ENCODE measurements around the gene KCNC2.

KCNC2 gene

DNA sequence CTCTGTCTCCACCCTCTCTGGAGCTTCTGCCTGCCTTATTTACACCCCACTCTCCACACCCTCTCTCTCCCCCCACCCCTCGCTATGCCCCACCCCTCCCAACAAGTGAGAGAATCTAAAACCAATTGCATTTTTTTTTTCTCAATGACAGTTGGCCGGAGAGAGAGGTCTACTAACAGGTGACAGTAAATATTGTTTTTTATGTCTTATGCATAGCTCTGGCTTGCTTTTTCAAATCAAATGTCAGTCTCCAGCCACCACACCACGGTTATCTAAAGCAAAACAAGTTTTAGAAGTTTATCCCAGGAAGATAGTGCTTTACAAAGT, at the start of gene KCNC2:
Gene KCNC2 (minus strand): TSS at position 28 of the 327 bp plus-strand sequence.
- H3K36me3 Mint-ChIP-seq (ENCODE audit: low read depth): no peaks in the 10 kb centered on the region
- peaks cover 9% of the 10 kb centered on the region for H3K4me1 Mint-ChIP-seq (ENCODE audit: low read depth)
- no peak within 1 kb of the TSS for H3K27ac Mint-ChIP-seq
- no peaks in the 10 kb centered on the region for H3K9me3 Mint-ChIP-seq
- DNase-seq: no peak
- H3K27me3 Mint-ChIP-seq: peaks cover 68% of the 10 kb centered on the region
- no peak within 1 kb of the TSS for H3K4me3 Mint-ChIP-seq

DNA sequence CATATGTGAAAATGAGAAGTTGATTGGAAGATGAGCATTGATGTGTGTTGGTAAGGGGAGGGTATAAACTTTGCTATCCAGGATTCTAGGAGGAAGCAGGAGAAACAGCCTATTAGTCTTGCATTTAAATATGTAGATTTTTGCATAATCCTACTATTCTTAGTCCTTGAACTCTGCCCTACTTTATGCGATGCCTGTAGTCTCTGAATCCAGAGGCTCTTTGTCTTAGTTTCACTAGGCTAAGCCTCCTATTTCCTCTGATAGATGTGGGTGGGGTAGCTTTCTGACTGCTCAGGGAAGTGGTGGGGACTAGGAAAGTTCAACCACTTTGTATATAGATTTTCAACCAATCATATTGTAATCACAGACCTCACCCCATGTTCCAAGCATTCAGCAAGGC, 49.5 kb upstream of the KCNC2 start:
- Mint-ChIP-seq H3K9me3 (no peaks in the 10 kb centered on the region), H3K4me3 (no peak overlapping the region), H3K27me3 (no peaks in the 10 kb centered on the region), H3K4me1 (ENCODE audit: low read depth) (peaks cover 12% of the 10 kb centered on the region), H3K27ac (no peak overlapping the region), H3K36me3 (ENCODE audit: low read depth) (no peaks in the 10 kb centered on the region)
- DNase-seq: no peak

DNA sequence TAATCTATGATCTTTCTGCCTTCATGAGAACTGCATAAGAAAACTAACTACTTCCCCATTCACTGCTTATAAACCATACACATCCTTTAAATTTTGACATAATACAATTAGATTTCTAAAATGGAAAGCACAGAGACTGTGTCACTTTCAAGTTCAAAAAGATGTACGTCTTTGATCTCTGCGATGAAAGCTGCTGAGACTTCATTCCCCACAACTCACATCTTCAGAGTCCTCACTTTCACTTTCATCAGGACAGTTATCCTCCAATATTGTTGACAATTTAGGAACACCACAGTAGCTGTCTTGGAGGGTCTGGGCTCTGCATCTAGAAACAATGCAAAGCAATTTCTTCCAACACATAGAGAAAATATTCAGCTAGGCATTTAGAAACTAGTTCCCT, 47.9 kb upstream of the KCNC2 start:
- H3K4me3 Mint-ChIP-seq: no peak overlapping the region
- no peaks in the 10 kb centered on the region for H3K36me3 Mint-ChIP-seq (ENCODE audit: low read depth)
- no peaks in the 10 kb centered on the region for H3K9me3 Mint-ChIP-seq
- H3K27me3 Mint-ChIP-seq: peaks cover 4% of the 10 kb centered on the region
- H3K4me1 Mint-ChIP-seq (ENCODE audit: low read depth): peaks cover 12% of the 10 kb centered on the region
- no peak overlapping the region for H3K27ac Mint-ChIP-seq
- no peak for DNase-seq

DNA sequence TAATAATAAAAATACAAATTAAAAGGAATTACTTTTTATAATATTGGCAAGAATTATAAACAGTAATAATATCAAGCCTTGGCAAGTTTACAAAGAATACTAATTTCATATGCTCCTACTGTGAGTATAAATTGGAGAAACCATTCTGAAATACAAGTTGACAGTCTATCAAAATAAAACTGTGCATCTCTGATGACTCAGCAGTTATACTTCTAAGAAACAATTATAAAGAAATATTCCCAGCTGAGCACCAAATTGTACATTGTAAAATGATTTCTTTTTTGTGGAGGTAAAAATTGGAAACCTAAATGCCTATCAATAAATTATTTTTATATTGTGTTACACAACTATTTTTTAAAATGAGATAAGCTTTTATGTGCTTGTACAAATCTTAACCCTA, 35.5 kb upstream of the KCNC2 start:
- H3K4me1 Mint-ChIP-seq (ENCODE audit: low read depth): no peaks in the 10 kb centered on the region
- H3K9me3 Mint-ChIP-seq: peaks cover 4% of the 10 kb centered on the region
- no peak overlapping the region for H3K27ac Mint-ChIP-seq

DNA sequence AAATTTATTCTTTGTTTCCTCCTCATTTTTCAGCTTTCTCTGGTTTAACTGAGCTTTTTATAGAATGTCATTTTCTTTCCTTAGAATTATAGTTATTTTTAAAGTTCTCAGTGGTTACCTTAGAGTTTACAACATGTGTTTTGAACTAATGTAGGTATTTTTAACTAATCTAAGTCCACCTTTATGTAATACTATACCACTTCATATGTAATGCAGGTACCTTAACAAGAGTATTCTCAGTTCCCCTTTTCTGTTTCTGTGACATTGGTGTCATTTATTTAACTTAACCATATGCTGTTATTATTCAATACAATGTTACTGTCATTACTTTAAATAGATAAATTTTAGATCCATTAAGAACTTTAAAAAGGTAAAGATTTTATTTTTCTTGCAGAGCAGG, 30.3 kb upstream of the KCNC2 start:
- no peak overlapping the region for H3K4me3 Mint-ChIP-seq
- H3K27ac Mint-ChIP-seq: no peak overlapping the region
- no peak for DNase-seq
- H3K27me3 Mint-ChIP-seq: peaks cover 4% of the 10 kb centered on the region
- no peaks in the 10 kb centered on the region for H3K36me3 Mint-ChIP-seq (ENCODE audit: low read depth)
- peaks cover 4% of the 10 kb centered on the region for H3K9me3 Mint-ChIP-seq
- H3K4me1 Mint-ChIP-seq (ENCODE audit: low read depth): no peaks in the 10 kb centered on the region

More for the DNA sequence above, 35.5 kb upstream of the KCNC2 start:
- Mint-ChIP-seq H3K36me3 (ENCODE audit: low read depth) (no peaks in the 10 kb centered on the region), H3K4me3 (no peak overlapping the region), H3K27me3 (peaks cover 4% of the 10 kb centered on the region)
- DNase-seq: no peak

DNA sequence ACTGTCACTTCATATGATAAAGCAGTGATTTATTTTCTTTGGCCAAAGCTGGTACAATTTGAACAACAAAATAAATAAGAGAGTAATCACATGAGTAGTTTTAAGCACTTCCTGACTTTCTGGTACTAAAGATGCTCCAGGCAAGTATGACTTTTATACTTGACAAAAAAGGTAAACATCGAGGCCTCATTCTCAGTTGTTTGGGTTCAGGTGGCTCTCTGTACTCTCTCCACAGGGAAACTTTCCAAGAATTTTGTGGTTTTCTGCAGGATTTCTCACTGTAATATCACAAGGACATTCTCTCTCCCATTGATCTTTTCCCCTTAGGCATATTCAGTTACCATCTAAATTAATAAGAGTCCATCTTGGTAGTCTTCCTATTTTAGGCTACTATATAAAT, 26.6 kb upstream of the KCNC2 start:
- Mint-ChIP-seq H3K27me3 (no peaks in the 10 kb centered on the region), H3K27ac (no peak overlapping the region), H3K4me1 (ENCODE audit: low read depth) (no peaks in the 10 kb centered on the region), H3K9me3 (peaks cover 4% of the 10 kb centered on the region), H3K36me3 (ENCODE audit: low read depth) (no peaks in the 10 kb centered on the region), H3K4me3 (no peak overlapping the region)
- no peak for DNase-seq

DNA sequence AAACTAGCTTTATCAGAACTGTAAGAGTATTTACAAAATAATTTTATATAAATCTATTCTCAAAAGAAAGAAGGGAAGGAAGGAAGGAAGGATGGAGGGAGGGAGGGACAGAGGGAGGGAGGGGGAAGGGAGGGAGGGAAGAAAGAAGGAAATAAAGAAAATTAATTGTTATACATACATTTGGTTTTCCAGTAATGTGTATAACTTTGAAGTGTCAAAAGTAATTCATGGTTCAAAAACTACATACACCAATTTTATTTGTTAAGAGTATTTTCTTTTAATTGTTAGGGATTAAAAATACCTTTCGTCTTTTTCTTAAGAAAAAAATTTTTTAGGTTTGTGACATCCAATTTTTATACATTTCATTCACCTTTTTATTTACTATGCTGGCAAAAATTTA, 17.5 kb upstream of the KCNC2 start:
- Mint-ChIP-seq H3K27ac (no peak overlapping the region), H3K9me3 (peaks cover 4% of the 10 kb centered on the region), H3K36me3 (ENCODE audit: low read depth) (no peaks in the 10 kb centered on the region), H3K4me1 (ENCODE audit: low read depth) (no peaks in the 10 kb centered on the region), H3K4me3 (no peak overlapping the region), H3K27me3 (peaks cover 2% of the 10 kb centered on the region)
- no peak for DNase-seq

DNA sequence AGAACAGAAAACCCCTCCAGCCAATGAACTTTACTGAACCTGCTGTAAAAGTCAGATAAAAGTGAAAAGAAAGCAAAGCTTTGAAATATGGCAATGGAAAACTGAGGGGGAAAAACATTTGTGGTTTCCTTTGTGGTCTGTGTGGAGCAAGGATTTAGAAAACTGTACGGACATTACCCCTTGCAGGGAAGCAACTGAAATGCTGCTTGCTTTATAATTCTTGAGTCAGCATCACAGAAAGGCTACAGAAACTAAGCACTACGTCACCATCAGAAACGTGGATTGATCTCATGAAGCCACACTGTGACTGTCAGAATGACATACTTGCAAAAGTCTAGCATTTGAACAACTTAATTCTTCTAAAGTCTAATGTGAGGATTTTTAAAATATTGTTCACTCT, 2.4 kb upstream of the KCNC2 start:
- H3K27ac Mint-ChIP-seq: no peak overlapping the region
- H3K9me3 Mint-ChIP-seq: no peaks in the 10 kb centered on the region
- peaks cover 47% of the 10 kb centered on the region for H3K27me3 Mint-ChIP-seq
- no peak for DNase-seq
- peaks cover 9% of the 10 kb centered on the region for H3K4me1 Mint-ChIP-seq (ENCODE audit: low read depth)
- H3K4me3 Mint-ChIP-seq: no peak overlapping the region
- H3K36me3 Mint-ChIP-seq (ENCODE audit: low read depth): no peaks in the 10 kb centered on the region

DNA sequence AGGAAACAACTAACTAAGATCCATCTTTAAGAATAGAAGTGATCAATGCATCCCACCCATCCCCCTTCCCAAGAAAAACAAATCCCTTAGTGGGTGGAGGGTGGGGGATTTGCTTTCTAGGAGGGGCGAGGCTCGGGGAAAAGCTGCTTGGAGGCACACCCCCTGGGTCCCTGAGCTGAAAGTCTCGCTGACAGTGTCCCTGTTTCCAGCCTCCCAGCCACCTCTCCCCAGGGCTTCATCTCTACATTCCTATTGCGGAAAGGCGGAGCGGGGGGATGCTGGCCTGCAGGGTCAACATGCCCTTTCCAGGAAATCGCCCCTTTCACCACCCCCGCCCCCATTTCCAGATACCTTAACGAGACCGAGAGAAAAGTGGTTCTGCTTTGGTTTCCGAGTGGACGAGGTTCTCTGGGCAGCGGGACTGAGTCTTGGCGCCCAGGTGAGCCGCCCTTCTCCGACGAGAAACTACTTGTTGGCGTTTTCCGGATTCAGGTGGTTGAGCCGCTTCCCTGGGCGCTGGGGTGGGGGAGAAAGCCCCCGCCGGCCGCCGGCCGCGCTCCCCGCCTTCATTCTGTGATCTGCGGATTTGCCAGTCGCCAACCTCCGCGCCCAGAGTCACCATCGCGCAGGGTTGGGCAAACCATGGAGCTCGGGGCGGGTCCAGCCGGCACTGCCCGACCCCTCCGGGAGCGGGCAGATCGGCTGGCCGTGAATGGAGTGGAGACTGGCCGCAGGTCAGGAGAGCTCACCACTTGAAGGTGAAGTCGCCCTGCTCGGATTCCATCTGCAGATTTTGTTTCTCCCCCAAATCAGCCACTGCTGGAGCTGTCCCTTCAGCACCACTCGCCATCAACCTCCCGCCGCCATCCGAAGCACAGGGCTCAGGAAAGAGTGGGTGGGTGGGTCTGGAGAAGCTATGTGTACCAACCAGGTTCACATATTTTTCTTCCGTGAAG, 505 bp downstream of the KCNC2 start:
- H3K27ac Mint-ChIP-seq: no peak overlapping the region
- no peaks in the 10 kb centered on the region for H3K9me3 Mint-ChIP-seq
- H3K27me3 Mint-ChIP-seq: peaks cover 71% of the 10 kb centered on the region
- H3K36me3 Mint-ChIP-seq (ENCODE audit: low read depth): no peaks in the 10 kb centered on the region
- H3K4me1 Mint-ChIP-seq (ENCODE audit: low read depth): peaks cover 9% of the 10 kb centered on the region
- DNase-seq: peak; percentile 36
- H3K4me3 Mint-ChIP-seq: no peak overlapping the region

DNA sequence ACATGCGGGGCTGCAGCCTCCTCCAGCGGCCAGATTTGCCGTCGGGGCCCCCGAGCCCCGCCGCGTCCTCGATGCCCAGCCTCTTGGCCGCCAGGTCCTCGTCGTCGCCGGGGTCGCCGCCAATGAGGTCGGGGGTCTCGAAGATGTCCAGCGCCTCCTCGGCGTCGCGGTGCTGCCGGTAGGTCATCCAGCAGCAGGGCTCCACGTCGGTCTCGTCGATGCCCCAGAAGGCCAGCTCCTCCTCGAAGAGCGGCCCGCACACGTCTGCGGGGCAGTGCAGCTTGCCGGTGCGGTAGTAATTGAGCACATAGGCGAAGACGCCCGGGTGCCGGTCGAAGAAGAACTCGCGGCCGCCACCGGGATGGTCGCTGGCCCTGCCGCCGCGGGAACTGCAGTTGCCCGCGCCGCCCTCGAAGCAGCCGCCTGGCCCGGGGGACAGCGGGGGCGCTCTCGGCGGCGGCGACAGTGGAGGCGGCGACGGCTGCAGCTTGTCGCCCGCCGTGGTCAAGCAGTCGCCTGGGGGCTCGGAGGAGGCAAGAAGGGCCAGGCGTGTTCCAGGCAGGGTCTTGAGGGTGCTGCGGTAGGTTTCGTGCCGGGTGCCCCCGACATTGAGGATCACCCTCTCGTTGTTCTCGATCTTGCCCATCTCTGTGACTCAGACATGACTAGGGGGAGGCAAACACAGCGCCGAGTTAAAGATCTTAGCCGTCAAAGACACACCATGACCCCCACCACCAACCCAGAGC, 2.1 kb downstream of the KCNC2 start:
- H3K4me1 Mint-ChIP-seq (ENCODE audit: low read depth): peaks cover 9% of the 10 kb centered on the region
- H3K4me3 Mint-ChIP-seq: peak overlapping the region; percentile 1
- peaks cover 71% of the 10 kb centered on the region for H3K27me3 Mint-ChIP-seq
- H3K36me3 Mint-ChIP-seq (ENCODE audit: low read depth): no peaks in the 10 kb centered on the region
- no peak overlapping the region for H3K27ac Mint-ChIP-seq
- DNase-seq: peak; percentile 27
- no peaks in the 10 kb centered on the region for H3K9me3 Mint-ChIP-seq

DNA sequence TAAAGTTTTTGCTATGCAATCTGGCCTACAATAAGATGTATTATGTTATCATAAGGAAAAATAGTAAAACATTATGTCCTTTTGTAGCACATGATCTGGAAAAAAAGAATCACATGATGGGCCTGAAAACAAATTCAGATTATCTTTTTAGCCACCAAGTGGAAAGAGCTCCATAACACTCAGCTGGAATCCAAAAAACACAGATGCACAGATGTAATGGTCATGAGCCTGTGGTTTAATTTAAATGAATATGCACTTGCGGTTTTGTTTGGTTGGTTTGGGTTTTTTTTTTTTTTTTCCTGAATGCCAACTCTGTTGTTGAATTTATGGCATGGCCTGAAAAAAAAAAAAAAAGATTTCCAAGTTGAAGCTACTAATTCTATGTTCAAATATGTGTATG, 4.1 kb downstream of the KCNC2 start:
- H3K4me1 Mint-ChIP-seq (ENCODE audit: low read depth): peaks cover 19% of the 10 kb centered on the region
- H3K27me3 Mint-ChIP-seq: peaks cover 56% of the 10 kb centered on the region
- no peak for DNase-seq

DNA sequence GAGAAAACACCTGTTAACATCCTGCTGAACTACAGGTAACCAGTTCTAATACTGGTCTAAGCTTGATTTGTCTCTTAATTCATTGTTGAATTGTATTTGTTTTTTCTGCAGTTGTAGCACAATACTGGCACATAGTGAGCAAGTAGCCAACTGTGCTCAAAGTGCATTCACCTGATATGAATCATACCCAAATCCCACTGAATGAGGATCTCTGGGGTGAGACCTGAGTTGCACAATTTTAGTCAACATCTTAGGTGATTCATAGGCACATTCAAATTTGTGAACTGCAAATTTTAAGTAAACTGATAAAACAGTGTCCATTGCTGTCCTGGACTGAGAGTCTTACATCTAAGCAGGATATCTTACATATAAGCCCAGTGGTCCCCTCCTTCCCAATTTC, 12.8 kb downstream of the KCNC2 start:
- no peak overlapping the region for H3K4me3 Mint-ChIP-seq
- peaks cover 6% of the 10 kb centered on the region for H3K27me3 Mint-ChIP-seq
- H3K4me1 Mint-ChIP-seq (ENCODE audit: low read depth): peaks cover 10% of the 10 kb centered on the region
- no peaks in the 10 kb centered on the region for H3K9me3 Mint-ChIP-seq
- no peaks in the 10 kb centered on the region for H3K36me3 Mint-ChIP-seq (ENCODE audit: low read depth)
- H3K27ac Mint-ChIP-seq: no peak overlapping the region
- DNase-seq: no peak

More for the DNA sequence above, 4.1 kb downstream of the KCNC2 start:
- no peaks in the 10 kb centered on the region for H3K36me3 Mint-ChIP-seq (ENCODE audit: low read depth)
- H3K4me3 Mint-ChIP-seq: no peak overlapping the region
- no peaks in the 10 kb centered on the region for H3K9me3 Mint-ChIP-seq
- no peak overlapping the region for H3K27ac Mint-ChIP-seq

DNA sequence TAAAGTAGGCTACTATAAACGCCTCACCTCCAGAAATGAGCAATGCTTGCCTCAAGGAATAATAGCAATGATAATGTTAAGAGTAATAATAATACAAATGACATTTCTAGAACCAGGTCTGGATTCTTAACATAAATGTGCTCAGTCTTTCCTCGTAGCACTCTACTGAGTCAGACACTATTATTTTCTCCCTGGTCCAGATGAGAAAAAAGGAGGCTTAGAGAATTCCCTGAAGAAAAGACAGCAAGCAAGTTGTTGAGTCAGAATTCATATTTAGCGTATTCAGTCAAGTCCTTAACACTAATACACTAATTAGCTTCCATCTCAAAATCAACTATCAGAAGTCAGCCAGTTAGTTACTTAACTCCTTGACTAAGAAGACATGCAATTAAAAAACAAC, 13.2 kb downstream of the KCNC2 start:
- no peak overlapping the region for H3K27ac Mint-ChIP-seq
- H3K9me3 Mint-ChIP-seq: no peaks in the 10 kb centered on the region
- peaks cover 6% of the 10 kb centered on the region for H3K27me3 Mint-ChIP-seq
- no peak for DNase-seq
- no peak overlapping the region for H3K4me3 Mint-ChIP-seq
- H3K36me3 Mint-ChIP-seq (ENCODE audit: low read depth): no peaks in the 10 kb centered on the region
- H3K4me1 Mint-ChIP-seq (ENCODE audit: low read depth): peaks cover 8% of the 10 kb centered on the region

DNA sequence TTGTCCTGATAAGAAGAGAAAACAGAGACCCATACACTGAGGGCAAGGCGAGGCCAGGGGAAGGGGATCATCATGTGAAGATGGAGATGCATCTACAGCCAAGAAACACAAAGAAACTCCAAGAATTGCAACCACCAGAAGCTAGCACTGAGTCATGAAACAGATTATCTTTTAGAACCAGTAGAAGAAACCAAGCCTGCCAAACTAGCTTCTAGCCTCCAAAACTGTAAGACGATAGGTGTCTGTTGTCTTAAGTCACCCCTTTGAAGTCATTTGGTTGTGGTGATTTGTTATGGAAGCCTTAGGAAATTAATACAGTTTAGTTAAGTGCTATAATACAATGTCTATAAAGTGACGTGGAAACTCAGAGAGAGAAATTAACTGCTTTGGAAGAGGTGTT, 15.4 kb downstream of the KCNC2 start:
- Mint-ChIP-seq H3K36me3 (ENCODE audit: low read depth) (no peaks in the 10 kb centered on the region), H3K4me1 (ENCODE audit: low read depth) (no peaks in the 10 kb centered on the region), H3K4me3 (no peak overlapping the region), H3K9me3 (no peaks in the 10 kb centered on the region), H3K27me3 (peaks cover 3% of the 10 kb centered on the region), H3K27ac (no peak overlapping the region)
- no peak for DNase-seq

DNA sequence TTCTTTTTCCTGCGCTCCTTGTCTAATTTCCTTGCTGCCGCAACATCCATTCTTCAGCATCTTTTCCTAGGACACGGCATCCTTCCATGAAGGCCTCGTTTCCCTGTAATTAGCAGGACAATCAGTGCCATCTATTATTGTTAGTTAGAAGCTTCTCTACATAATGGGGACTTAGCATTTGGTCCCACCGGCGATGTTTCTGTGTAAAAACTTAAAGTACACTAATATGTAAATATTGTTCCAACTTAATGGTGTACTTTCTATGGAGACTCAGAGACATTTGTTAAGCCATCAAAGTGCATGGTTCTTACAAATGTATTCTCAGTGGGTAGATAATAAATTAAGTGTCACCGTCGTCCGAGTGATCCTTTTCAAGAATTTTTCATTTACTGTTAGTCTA, 17.4 kb downstream of the KCNC2 start:
- Mint-ChIP-seq H3K4me1 (ENCODE audit: low read depth) (no peaks in the 10 kb centered on the region), H3K4me3 (no peak overlapping the region), H3K27me3 (peaks cover 3% of the 10 kb centered on the region), H3K9me3 (no peaks in the 10 kb centered on the region), H3K36me3 (ENCODE audit: low read depth) (no peaks in the 10 kb centered on the region), H3K27ac (no peak overlapping the region)
- DNase-seq: no peak

Data from activated T-cell treated with anti-CD3 and anti-CD28 coated beads, Interleukin-2, amount 50 U/mL, for 24 hours (primary cell).